Right ventricle myocardium superior (tissue), 1 donor: Measurements from ENCODE around the gene TNFRSF19. TPM values are rescaled to one million over a fixed set of nuclear protein-coding genes. Genes with fewer than 3 reads are reported as not detected.

Experiments used
- ATAC-seq: fragments of 200-7000 bp; cut with Tn5 transposase; one replicate; pipeline ENCODE4 v1.9.1; 2020; ENCODE audit warnings: mild to moderate bottlenecking; ENCODE audit not compliant: poor library complexity
- DNase-seq: peaks from one replicate; pipeline ENCODE4 v3.0.0-alpha.2; 2020
- intact Hi-C: fragments of 100-400 bp; cut with DNase I; formaldehyde crosslinking; loops from one replicate; pipeline ENCODE4 v1.11.2; 2022
- total RNA-seq: library from RNA; stranded (reverse); fragmentation: NEBNext Ultra II Directional; extraction: Animal tissue kit (Norgen Biotek cat#: 25700); gene quantifications from one replicate; pipeline ENCODE4 v1.2.1, GENCODE V29; 2021
- donor health status: DM: no; HTN: yes; CAD: no; lungs with severe emphysema.

Gene TNFRSF19
- total RNA-seq, 1 donor from 2014 or later, result 30.2 TPM

GRCh38 chr13:23722726-23723453 is 152.7 kb downstream of the TNFRSF19 start:
- ATAC-seq, result no peak
- DNase-seq, result no peak
- intact Hi-C loops, result no loop called here

- ATAC-seq (peak; percentile 38), DNase-seq (no peak)
- intact Hi-C loops, result no loop called here
Measured at GRCh38 chr13:23723471-23723870, 153.3 kb downstream of the TNFRSF19 start.

- intact Hi-C loops, result no loop called here
- DNase-seq (no peak), ATAC-seq (no peak)
Measured at GRCh38 chr13:23724196-23724970, 154.2 kb downstream of the TNFRSF19 start.

Other genes with a start within 250 kb of the TNFRSF19 start
- 6.8 TPM for gene SACS, start 136.7 kb upstream of the TNFRSF19 start, total RNA-seq